Activated CD4-positive, alpha-beta memory T cell treated with anti-CD3 and anti-CD28 coated beads, Interleukin-2, amount 10 ng/mL, durations not matched to agents 7 days and 5 days (primary cell): Measurements from ENCODE around the gene UFSP1. TPM values are rescaled to one million over a fixed set of nuclear protein-coding genes. Genes with fewer than 3 reads are reported as not detected.
"Not testable (repeated sequence)": the region's sequence is repeated elsewhere in the genome, so short reads cannot be mapped to it uniquely, and the experiment has no call there.

ENCODE experiments used
- CTCF ChIA-PET: fragments of 350-600 bp; sonication (Branson Sonifier 250); formaldehyde crosslinking; loops from one replicate; lab custom pipeline; 2021; ENCODE audit warnings: antibody characterized with exemption, inconsistent platforms; lab: Charles Lee
- POLR2A ChIA-PET: fragments of 350-600 bp; sonication (Branson Sonifier 250); formaldehyde crosslinking; loops from one replicate; lab custom pipeline; 2021; ENCODE audit warnings: antibody characterized with exemption; lab: Charles Lee
- DNase-seq: peaks from one replicate; pipeline ENCODE4 v3.0.0-alpha.2; 2020
- H3K27ac Mint-ChIP-seq: one replicate; pipeline ENCODE4 v1.8.0; 2021; ENCODE audit warnings: mild to moderate bottlenecking, mixed read lengths
- H3K27me3 Mint-ChIP-seq: one replicate; pipeline ENCODE4 v1.8.0; 2021; ENCODE audit warnings: mixed read lengths
- H3K36me3 Mint-ChIP-seq: one replicate; pipeline ENCODE4 v1.8.0; 2021; ENCODE audit warnings: low read depth, mixed read lengths
- H3K4me1 Mint-ChIP-seq: one replicate; pipeline ENCODE4 v1.8.0; 2021; ENCODE audit warnings: mixed read lengths
- H3K4me3 Mint-ChIP-seq: one replicate; pipeline ENCODE4 v1.8.0; 2021; ENCODE audit warnings: mild to moderate bottlenecking, mixed read lengths
- H3K9me3 Mint-ChIP-seq: one replicate; pipeline ENCODE4 v1.8.0; 2021; ENCODE audit warnings: mixed read lengths
- total RNA-seq, 2 experiments: library from RNA; stranded (reverse); gene quantifications; one replicate each; pipeline ENCODE4 v1.2.3, GENCODE V29; 2021

UFSP1 gene
- total RNA-seq, result 1 to 10 TPM; 2.1 to 3.0 TPM

DNA sequence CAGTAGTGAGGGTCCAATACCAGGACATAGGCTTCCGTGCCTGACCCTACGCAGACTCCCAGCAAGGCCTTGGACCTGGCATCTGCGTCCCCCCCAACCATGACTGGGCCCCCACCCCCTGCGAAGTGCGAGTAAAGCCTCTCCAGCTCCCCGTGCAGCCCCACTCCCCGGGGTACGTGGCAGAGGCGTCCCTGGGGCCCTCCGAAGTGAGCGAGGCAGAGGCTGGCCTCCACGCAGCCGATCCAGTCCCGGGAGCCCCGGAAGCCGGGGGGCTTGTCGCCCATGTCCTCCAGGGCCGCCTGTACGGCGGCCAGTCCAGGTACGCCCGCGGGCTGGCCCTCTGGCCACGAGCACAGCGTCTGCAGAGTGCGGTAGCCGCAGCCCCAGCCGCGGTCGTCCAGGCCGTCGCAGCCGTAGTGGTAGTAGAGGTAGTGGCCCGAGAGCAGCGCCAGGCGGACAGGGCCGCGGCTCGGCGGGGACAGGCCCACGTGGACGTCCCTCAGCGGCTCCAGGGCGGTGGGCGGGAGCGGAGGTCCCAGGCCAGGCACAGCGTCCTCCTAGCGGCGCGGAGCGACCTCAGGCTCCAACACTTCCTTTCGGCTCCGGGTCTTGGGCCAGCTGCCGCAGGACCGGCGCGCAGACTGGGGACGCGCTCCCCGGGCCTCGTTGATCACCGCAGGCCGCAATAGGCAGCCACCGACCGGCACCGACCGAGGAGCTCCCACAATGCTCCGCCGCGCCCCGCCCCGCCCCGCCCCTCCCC is at the start of gene UFSP1:
TSS of gene UFSP1 (minus strand) at position 728 of the 763 bp plus-strand sequence. CDS start at position 284, 444 bp downstream.
- Mint-ChIP-seq H3K36me3 (peaks cover 45% of the 10 kb centered on the region), H3K4me3 (peak within 1 kb of the TSS; percentile 78), H3K9me3 (no peaks in the 10 kb centered on the region), H3K27ac (peak within 1 kb of the TSS; percentile 95), H3K4me1 (peaks cover 56% of the 10 kb centered on the region), H3K27me3 (peaks cover 29% of the 10 kb centered on the region)
- no peak for DNase-seq
- CTCF ChIA-PET, result interaction anchor here (0.6 to 2.1 kb wide), 22 partner anchors 9 to 1507 kb away, joined by 3 to 10 read pairs (median 4); partner anchors contain the start of genes POP7, PRKRIP1, SLC12A9 and SRRT
- POLR2A ChIA-PET, result interaction anchor here (0.8 to 7.4 kb wide), 11 partner anchors 13 to 327 kb away, joined by 3 to 251 read pairs (median 5); partner anchors contain the start of genes FBXO24, POP7, SLC12A9 and SRRT

DNA sequence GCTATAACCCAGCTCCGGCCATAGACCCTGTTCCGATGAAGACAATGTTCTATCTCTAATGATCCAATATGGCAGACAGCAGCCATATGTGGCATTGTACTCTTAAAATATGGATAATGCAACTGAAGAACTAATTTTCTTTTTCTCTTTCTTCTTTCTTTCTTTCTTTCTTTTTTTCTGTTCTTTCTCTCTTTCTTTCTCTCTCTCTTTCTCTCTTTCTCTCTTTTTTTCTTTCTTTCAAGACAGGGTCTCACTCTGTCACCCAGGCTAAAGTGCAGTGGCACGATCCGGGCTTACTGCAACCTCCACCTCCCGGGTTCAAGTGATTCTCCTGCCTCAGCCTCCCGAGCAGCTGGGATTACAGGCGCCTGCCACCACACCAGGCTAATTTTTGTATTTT is 46.7 kb upstream of the UFSP1 start:
- H3K4me3 Mint-ChIP-seq, H3K27me3 Mint-ChIP-seq, DNase-seq, POLR2A ChIA-PET, H3K27ac Mint-ChIP-seq, H3K4me1 Mint-ChIP-seq, H3K9me3 Mint-ChIP-seq, CTCF ChIA-PET, H3K36me3 Mint-ChIP-seq: not testable (repeated sequence)

DNA sequence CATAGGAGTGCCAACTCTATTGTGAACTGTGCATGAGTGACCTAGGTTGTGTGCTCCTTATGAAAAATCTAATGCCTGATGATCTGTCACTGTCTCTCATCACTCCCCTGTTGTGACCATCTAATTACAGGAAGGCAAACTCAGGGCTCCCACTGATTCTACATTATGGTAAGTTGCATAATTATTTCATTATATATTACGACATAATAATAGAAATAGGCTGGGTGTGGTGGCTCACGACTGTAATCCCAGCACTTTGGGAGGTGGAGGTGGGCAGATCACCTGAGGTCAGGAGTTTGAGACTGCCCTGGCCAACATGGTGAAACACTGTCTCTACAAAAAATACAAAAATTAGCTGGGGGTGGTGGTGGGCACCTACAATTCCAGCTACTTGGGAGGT is 45.9 kb upstream of the UFSP1 start:
- CTCF ChIA-PET, H3K4me3 Mint-ChIP-seq, H3K9me3 Mint-ChIP-seq, POLR2A ChIA-PET, H3K27me3 Mint-ChIP-seq, H3K4me1 Mint-ChIP-seq, DNase-seq, H3K27ac Mint-ChIP-seq, H3K36me3 Mint-ChIP-seq: not testable (repeated sequence)

DNA sequence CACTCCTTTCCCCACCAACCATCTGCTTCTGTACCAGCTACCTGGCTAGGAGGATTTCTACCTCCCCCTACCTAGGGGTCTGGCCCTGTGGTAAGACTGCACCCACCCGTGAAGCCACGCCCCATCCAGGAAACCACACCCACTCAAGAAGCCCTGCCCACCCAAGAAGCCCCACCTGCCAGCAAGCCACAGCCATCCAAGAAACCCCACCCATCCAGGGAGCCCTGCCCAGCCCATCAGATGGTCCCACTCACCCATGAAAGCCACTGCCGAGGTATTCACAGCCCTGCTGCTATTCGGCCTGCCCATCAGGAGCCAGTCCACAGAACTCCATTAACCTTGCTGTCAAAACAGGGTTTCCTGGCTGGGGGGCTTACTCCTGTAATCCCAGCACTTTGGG is 44.2 kb upstream of the UFSP1 start:
- Mint-ChIP-seq H3K36me3 (no peaks in the 10 kb centered on the region), H3K4me3 (no peak overlapping the region), H3K27me3 (peaks cover 12% of the 10 kb centered on the region), H3K4me1 (no peaks in the 10 kb centered on the region), H3K27ac (no peak overlapping the region), H3K9me3 (no peaks in the 10 kb centered on the region)
- POLR2A ChIA-PET, result no interaction called here
- DNase-seq, result no peak
- CTCF ChIA-PET, result no interaction called here

DNA sequence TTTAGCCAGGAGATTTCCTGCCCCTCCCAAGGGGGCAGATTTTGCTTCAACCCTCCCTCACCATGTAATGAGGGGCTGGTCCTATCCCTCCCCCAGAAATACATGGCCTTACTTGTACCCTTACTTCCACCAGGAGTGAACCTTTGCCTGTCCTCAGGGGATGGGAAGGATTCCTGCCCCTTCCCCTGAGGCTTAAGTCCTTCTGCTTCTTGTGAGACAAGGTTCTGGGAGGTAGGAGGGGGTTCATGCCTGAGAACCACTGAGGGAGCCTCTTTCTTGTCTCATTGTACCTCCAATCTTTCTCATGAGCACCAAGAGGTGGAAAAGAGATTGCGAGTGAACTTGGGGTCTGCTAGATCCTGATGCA is 40.3 kb upstream of the UFSP1 start:
- CTCF ChIA-PET, result interaction anchor here (0.5 kb wide), 1 partner anchor 92 kb away, joined by 3 read pairs; no protein-coding TSS in a partner anchor
- POLR2A ChIA-PET, result no interaction called here
- Mint-ChIP-seq H3K4me1 (no peaks in the 10 kb centered on the region), H3K4me3 (no peak overlapping the region), H3K27ac (no peak overlapping the region), H3K36me3 (no peaks in the 10 kb centered on the region), H3K27me3 (peaks cover 9% of the 10 kb centered on the region), H3K9me3 (no peaks in the 10 kb centered on the region)
- DNase-seq, result no peak

DNA sequence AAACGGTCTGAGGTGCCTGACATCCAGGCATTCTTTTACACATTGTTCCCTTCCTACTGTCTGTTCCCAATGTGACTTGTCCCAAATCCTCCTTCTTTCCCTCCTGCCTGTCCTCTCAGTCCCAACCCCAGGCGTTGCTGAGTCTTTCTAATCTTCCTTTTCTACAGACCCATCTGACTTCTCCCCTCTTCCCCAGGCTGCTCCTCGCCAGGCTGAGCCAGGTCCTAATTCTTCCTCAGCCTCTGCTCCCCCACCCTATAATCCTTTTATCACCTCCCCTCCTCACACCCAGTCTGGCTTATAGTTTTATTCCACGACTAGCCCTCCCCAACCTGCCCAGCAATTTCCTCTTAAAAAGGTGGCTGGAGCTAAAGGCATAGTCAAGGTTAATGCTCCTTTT is 34.1 kb upstream of the UFSP1 start:
- peaks cover 34% of the 10 kb centered on the region for H3K27me3 Mint-ChIP-seq
- H3K9me3 Mint-ChIP-seq, POLR2A ChIA-PET, CTCF ChIA-PET, H3K4me3 Mint-ChIP-seq, H3K36me3 Mint-ChIP-seq, H3K4me1 Mint-ChIP-seq, H3K27ac Mint-ChIP-seq, DNase-seq: not testable (repeated sequence)

DNA sequence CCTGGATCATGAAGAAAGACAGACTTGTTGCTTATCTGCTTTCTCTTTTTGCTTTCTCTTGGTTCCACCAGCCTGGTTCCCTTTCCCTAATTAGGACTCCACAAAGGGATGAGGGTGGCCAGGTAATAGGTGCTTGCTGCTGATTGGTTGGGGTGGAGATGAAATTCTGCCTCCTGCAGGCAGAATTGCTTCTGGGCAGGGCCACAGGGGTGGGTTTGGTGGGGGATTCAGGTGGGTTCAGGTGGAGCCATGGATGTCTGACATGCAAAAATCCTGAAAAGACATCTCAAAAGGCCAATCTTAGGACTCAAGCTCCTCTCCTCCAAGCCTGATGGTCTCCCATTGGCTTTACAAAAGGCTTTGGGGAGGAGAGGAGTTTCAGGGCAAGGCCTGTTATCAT is 31.5 kb upstream of the UFSP1 start:
- H3K4me3 Mint-ChIP-seq, result no peak overlapping the region
- no peak overlapping the region for H3K27ac Mint-ChIP-seq
- H3K4me1 Mint-ChIP-seq, result no peaks in the 10 kb centered on the region
- ChIA-PET CTCF (interaction anchor here (0.6 kb wide), 1 partner anchor 223 kb away, joined by 3 read pairs; no protein-coding TSS in a partner anchor), POLR2A (no interaction called here)
- H3K27me3 Mint-ChIP-seq, result peaks cover 35% of the 10 kb centered on the region
- no peaks in the 10 kb centered on the region for H3K9me3 Mint-ChIP-seq
- H3K36me3 Mint-ChIP-seq, result no peaks in the 10 kb centered on the region
- no peak for DNase-seq

DNA sequence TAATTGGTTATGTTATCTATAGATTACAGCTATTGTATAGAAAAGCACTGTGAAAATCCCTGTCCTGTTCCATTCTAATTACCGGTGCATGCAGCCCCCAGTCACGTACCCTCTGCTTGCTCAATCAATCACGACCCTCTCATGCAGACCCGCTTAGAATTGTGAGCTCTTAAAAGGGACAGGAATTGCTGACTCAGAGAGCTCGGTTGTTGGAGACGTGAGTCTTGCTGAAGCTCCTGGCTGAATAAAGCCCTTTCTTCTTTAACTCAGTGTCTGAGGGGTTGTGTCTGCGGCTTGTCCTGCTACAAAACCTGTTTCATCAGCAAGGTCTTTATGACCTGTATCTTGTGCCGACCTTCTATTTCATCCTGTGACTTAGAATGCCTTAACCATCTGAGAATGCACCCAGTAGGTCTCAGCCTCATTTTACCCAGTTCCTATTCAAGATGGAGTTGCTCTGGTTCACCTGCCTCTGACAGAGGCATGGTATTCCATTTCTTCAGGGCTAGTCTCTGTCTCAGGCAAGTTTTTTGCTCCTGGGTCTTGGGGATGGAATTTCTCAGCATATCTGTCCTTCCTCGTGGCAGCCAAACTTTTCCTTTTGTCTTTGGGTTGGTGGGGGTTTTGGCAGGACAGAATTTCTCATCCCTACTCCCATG is 30.4 kb upstream of the UFSP1 start:
- H3K4me1 Mint-ChIP-seq, H3K36me3 Mint-ChIP-seq, CTCF ChIA-PET, H3K4me3 Mint-ChIP-seq, H3K27ac Mint-ChIP-seq, H3K9me3 Mint-ChIP-seq, POLR2A ChIA-PET, DNase-seq: not testable (repeated sequence)
- H3K27me3 Mint-ChIP-seq, result peaks cover 35% of the 10 kb centered on the region

DNA sequence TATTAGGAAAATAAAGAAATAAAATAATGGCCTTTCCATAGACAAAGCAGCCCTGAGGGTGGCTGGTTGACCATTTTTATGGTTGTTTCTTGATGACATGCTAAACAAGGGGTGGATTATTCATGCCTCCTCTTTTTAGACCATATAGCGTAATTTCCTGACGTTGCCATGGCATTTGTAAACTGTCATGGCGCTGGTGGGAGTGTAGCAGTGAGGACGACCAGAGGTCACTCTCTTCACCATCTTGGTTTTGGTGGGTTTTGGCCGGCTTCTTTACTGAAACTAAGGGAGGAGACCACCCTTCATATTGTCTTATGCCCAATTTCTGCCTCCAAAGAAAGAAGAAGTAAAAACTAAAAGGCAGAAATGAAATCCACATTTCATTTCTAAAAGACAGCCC is 29.8 kb upstream of the UFSP1 start:
- H3K4me1 Mint-ChIP-seq, H3K27ac Mint-ChIP-seq, POLR2A ChIA-PET: not testable (repeated sequence)

DNA sequence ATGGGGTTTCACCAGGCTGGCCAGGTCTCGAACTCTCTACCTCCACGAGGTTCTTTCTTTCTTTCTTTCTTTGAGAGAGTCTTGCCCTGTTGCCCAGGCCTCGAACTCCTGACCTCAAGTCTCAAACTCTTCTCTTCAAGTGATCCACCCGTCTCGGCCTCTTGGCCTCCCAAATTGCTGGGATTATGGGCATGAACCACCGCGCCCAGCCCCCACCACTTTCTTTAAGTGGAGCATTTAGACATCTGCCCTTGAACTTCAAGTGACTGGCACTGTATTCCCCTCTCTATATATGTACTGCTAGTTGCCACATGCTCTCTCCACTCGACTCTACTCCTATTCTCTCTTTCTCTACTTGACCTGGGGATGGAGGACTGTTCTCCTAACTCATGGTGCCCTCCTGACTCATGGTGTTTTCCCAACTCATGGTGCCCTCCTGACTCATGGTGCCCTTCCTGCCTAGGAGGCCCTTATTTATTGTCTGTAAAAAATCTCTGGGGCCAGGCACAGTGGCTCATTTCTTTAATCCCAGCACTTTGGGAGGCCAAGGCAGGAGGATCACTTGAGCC is 25.4 kb upstream of the UFSP1 start:
- no peak overlapping the region for H3K4me3 Mint-ChIP-seq
- no peaks in the 10 kb centered on the region for H3K36me3 Mint-ChIP-seq
- peaks cover 10% of the 10 kb centered on the region for H3K27me3 Mint-ChIP-seq
- H3K9me3 Mint-ChIP-seq, result no peaks in the 10 kb centered on the region
- DNase-seq, result no peak
- H3K4me1 Mint-ChIP-seq, result no peaks in the 10 kb centered on the region
- POLR2A ChIA-PET, result no interaction called here
- H3K27ac Mint-ChIP-seq, result no peak overlapping the region
- CTCF ChIA-PET, result no interaction called here

More for the DNA sequence above, 29.8 kb upstream of the UFSP1 start:
- peaks cover 35% of the 10 kb centered on the region for H3K27me3 Mint-ChIP-seq
- CTCF ChIA-PET, DNase-seq, H3K9me3 Mint-ChIP-seq, H3K4me3 Mint-ChIP-seq, H3K36me3 Mint-ChIP-seq: not testable (repeated sequence)

DNA sequence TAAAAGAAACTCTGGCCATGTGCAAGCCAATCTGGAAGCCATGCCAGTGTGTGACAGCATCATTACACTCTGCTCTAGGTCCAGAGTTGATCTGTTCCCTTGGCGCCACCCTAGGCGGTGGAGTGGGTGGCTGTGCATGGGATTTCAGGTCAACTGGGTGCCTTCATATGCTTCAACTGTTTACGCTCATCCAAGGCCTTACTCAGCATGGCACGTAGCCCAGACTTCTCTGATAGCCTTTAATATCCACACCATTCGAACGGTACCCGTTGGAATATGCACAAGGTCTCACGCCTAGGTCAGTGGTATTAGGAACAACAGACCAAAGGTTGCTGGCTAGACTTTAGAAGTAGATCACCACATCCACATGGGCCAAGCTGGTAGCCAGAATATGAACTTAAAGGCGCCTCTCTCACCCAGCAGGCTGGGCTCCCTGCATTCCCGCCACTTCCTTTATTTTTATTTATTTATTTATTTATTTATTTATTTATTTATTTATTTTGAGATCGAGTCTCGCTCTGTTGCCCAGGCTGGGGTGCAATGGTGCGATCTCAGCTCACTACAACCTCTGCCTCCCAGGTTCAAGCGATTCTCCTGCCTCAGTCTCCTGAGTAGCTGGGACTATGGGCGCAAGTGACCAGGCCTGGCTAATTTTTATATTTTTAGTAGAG is 24.8 kb upstream of the UFSP1 start:
- Mint-ChIP-seq H3K27me3 (peaks cover 10% of the 10 kb centered on the region), H3K4me1 (no peaks in the 10 kb centered on the region), H3K4me3 (no peak overlapping the region), H3K36me3 (no peaks in the 10 kb centered on the region), H3K27ac (no peak overlapping the region), H3K9me3 (no peaks in the 10 kb centered on the region)
- no peak for DNase-seq
- CTCF ChIA-PET, result no interaction called here
- POLR2A ChIA-PET, result no interaction called here

DNA sequence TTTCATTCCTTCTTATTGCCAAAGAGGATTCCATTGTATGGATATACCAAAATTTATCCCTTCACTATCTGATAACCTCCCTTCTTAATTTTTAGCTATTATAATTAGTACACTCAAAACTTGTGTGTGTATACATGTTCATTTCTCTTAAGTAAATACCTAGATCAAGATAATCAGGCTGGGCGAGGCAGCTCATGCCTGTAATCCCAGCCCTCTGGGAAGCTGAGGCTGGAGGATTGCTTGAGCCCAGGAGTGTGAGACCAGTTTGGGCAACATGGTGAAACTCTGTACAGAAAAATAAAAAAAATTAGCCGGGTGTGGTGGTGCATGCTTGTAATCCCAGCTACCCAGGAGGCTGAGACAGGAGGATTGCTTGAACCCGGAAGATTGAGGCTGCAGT is 22.0 kb upstream of the UFSP1 start:
- H3K4me1 Mint-ChIP-seq, result no peaks in the 10 kb centered on the region
- H3K9me3 Mint-ChIP-seq, result no peaks in the 10 kb centered on the region
- H3K36me3 Mint-ChIP-seq, result no peaks in the 10 kb centered on the region
- POLR2A ChIA-PET, result no interaction called here
- H3K27me3 Mint-ChIP-seq, result peaks cover 9% of the 10 kb centered on the region
- DNase-seq, result no peak
- CTCF ChIA-PET, result interaction anchor here (0.7 kb wide), 1 partner anchor 46 kb away, joined by 6 read pairs; no protein-coding TSS in a partner anchor
- H3K4me3 Mint-ChIP-seq, result no peak overlapping the region
- no peak overlapping the region for H3K27ac Mint-ChIP-seq

DNA sequence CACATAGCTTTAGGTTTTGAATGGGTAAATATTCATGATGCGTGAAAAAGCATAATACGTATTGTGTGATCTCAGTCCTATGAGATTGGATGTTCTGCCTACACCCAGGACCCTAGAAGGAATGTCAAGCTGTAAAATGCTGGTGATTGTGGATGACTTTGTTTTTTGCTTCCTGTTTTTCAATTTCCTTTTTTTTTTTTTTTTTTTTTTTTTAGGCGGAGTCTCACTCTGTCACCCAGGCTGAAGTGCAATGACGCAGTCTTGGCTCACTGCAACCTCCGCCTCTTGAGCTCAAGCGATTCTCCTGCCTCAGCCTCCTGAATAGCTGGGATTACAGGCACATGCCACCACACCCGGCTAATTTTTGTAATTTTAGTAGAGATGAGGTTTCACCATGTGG is 20.9 kb upstream of the UFSP1 start:
- CTCF ChIA-PET, result interaction anchor here (0.6 to 1.0 kb wide), 2 partner anchors 40 to 58 kb away, joined by 4 read pairs; partner anchors contain the start of gene SLC12A9

More for the DNA sequence above, 20.9 kb upstream of the UFSP1 start:
- H3K36me3 Mint-ChIP-seq, H3K27me3 Mint-ChIP-seq, DNase-seq, H3K27ac Mint-ChIP-seq, H3K4me1 Mint-ChIP-seq, H3K9me3 Mint-ChIP-seq, POLR2A ChIA-PET, H3K4me3 Mint-ChIP-seq: not testable (repeated sequence)
